HepG2 (cell line): ENCODE measurements around the gene UBE2O. TPM values are rescaled to one million over a fixed set of nuclear protein-coding genes. Genes with fewer than 3 reads are reported as not detected.

ENCODE experiments used
- AFF4 ChIP-seq: sonication (generic); formaldehyde crosslinking; IDR thresholded peaks from 2 replicates; pipeline ENCODE4 v1.4.0; 2020; ENCODE audit warnings: missing genetic modification reagents
- ARID3A ChIP-seq: IDR thresholded peaks from 2 replicates; pipeline ENCODE4 v1.6.1; 2012; ENCODE audit warnings: low read depth, low read length, improper control_type of control experiment
- ATF7 ChIP-seq, 2 experiments: fragments of 450-650 bp in 1 of 2; sonication (generic) in 1 of 2; formaldehyde crosslinking in 1 of 2; IDR thresholded peaks; 2 replicates each; pipeline versions ENCODE4 v1.4.0 to v1.6.1; 2016 to 2020; ENCODE audit warnings: antibody characterized with exemption in 1 of 2, mild to moderate bottlenecking in 1 of 2, missing genetic modification reagents in 1 of 2
- BORCS8-MEF2B ChIP-seq: sonication (generic); formaldehyde crosslinking; IDR thresholded peaks from 2 replicates; pipeline ENCODE4 v1.8.0; 2022; ENCODE audit warnings: mild to moderate bottlenecking, missing genetic modification reagents
- KLF6 ChIP-seq: IDR thresholded peaks from 2 replicates; pipeline ENCODE4 v1.8.0; 2016; ENCODE audit warnings: missing biosample characterization, missing genetic modification reagents
- MXD4 ChIP-seq: IDR thresholded peaks from 2 replicates; pipeline ENCODE4 v1.6.1; 2016; ENCODE audit warnings: mild to moderate bottlenecking, missing biosample characterization, missing genetic modification reagents
- PHB2 ChIP-seq: fragments of 450-650 bp; IDR thresholded peaks from 2 replicates; pipeline ENCODE4 v1.6.1; 2018; ENCODE audit not compliant: partially characterized antibody
- POGK ChIP-seq: sonication (generic); formaldehyde crosslinking; conservative IDR thresholded peaks from 2 replicates; pipeline ENCODE4 v1.8.0; 2022; ENCODE audit warnings: mild to moderate bottlenecking, moderate library complexity, missing genetic modification reagents
- SRY ChIP-seq: sonication (generic); formaldehyde crosslinking; IDR thresholded peaks from 2 replicates; pipeline ENCODE4 v1.8.0; 2022; ENCODE audit warnings: mild to moderate bottlenecking, missing genetic modification reagents
- STAG1 ChIP-seq: sonication (generic); formaldehyde crosslinking; IDR thresholded peaks from 2 replicates; pipeline ENCODE4 v1.4.0; 2020; ENCODE audit warnings: missing genetic modification reagents
- TAF1 ChIP-seq: sonication (generic); formaldehyde crosslinking; IDR thresholded peaks from 2 replicates; pipeline ENCODE4 v1.4.0; 2020; ENCODE audit warnings: missing genetic modification reagents
- ZBTB2 ChIP-seq: sonication (generic); formaldehyde crosslinking; IDR thresholded peaks from 2 replicates; pipeline ENCODE4 v1.8.0; 2022; ENCODE audit warnings: low read depth, missing genetic modification reagents
- ZFAT ChIP-seq: sonication (generic); formaldehyde crosslinking; conservative IDR thresholded peaks from 2 replicates; pipeline ENCODE4 v1.8.1; 2023; ENCODE audit warnings: missing genetic modification reagents, inconsistent platforms
- ZKSCAN8 ChIP-seq: IDR thresholded peaks from 2 replicates; pipeline ENCODE4 v1.6.1; 2016; ENCODE audit warnings: borderline replicate concordance, missing genetic modification reagents, missing compliant biosample characterization
- ZMYM3 ChIP-seq: sonication (generic); formaldehyde crosslinking; IDR thresholded peaks from 2 replicates; pipeline ENCODE4 v1.5.1; 2020; ENCODE audit warnings: mild to moderate bottlenecking, missing genetic modification reagents
- ZNF138 ChIP-seq: sonication (generic); formaldehyde crosslinking; IDR thresholded peaks from 2 replicates; pipeline ENCODE4 v1.5.0; 2020; ENCODE audit warnings: mild to moderate bottlenecking, low read depth, missing genetic modification reagents
- ZNF143 ChIP-seq: sonication (generic); formaldehyde crosslinking; IDR thresholded peaks from 2 replicates; pipeline ENCODE4 v1.4.0; 2020; ENCODE audit warnings: missing genetic modification reagents
- ZNF274 ChIP-seq: sonication (generic); formaldehyde crosslinking; IDR thresholded peaks from 2 replicates; pipeline ENCODE4 v1.5.1; 2020; ENCODE audit warnings: mild to moderate bottlenecking, missing genetic modification reagents
- ZNF607 ChIP-seq: sonication (generic); formaldehyde crosslinking; IDR thresholded peaks from 2 replicates; pipeline ENCODE4 v1.5.1; 2020; ENCODE audit warnings: missing genetic modification reagents, mild to moderate bottlenecking, borderline replicate concordance
- ZNF891 ChIP-seq: sonication (generic); formaldehyde crosslinking; IDR thresholded peaks from 2 replicates; pipeline ENCODE4 v1.5.0; 2020; ENCODE audit warnings: mild to moderate bottlenecking, missing genetic modification reagents
- ZSCAN9 ChIP-seq: IDR thresholded peaks from 2 replicates; pipeline ENCODE4 v1.6.1; 2016; ENCODE audit warnings: borderline replicate concordance
- polyA plus RNA-seq, 8 experiments: library from polyadenylated mRNA; depleted of rRNA in 3 of 8; stranded (reverse) in 7 of 8; unstranded in 1 of 8; fragments of >200 nt; fragmentation: Illumina TruSeq in 4 of 8; extraction: Trizol in 4 of 8; gene quantifications; 2 replicates each; pipeline versions ENCODE4 v1.2.1 to v1.2.3, GENCODE V29; 2011 to 2016; ENCODE audit warnings: low read depth in 4 of 8, missing spikeins in 1 of 8, mixed read lengths in 1 of 8; ENCODE audit not compliant: insufficient read depth in 1 of 8
- total RNA-seq, 5 experiments: library from RNA; depleted of rRNA; stranded (reverse); fragments of >200 nt; fragmentation: Illumina TruSeq; extraction: Trizol; gene quantifications; 2 replicates each; pipeline ENCODE4 v1.2.3, GENCODE V29; 2016; ENCODE audit warnings: low read depth in 1 of 5

UBE2O gene
- total and polyA plus RNA-seq, 2 of the 13 experiments (the other 11 are each of a cell fraction or from before 2014, with no cell fraction given) = 21.5 to 23.5 TPM

GRCh38 chr17:76381633-76382350 lies 71.2 kb downstream of the UBE2O start (continued):
- no peak for TF ChIP-seq ARID3A
- 0 out of 2 replicates have a peak, but pooled peaks have one; percentile 56 for TF ChIP-seq ZFAT (CRISPR knock-in tag)
- 0 out of 2 replicates have a peak, but pooled peaks have one; percentile 15 for TF ChIP-seq ZNF143 (CRISPR knock-in tag)
- no peak for TF ChIP-seq PHB2
- peak; percentile 12; the same call in 1 of the 2 replicates for TF ChIP-seq TAF1
- 0 out of 2 replicates have a peak, but pooled peaks have one; percentile 20 for TF ChIP-seq ZNF891 (CRISPR knock-in tag)
- no peak for TF ChIP-seq ATF7 (IDR thresholded peaks at IDR 0.05)
- TF ChIP-seq ATF7 (CRISPR knock-in tag; IDR thresholded peaks at IDR 0.05) = no peak
- 0 out of 2 replicates have a peak, but pooled peaks have one; percentile 8 for TF ChIP-seq STAG1 (CRISPR knock-in tag)
- TF ChIP-seq BORCS8-MEF2B = no peak
- 0 out of 2 replicates have a peak, but pooled peaks have one; percentile 54 for TF ChIP-seq AFF4 (CRISPR knock-in tag)
- TF ChIP-seq ZNF607 (CRISPR knock-in tag) = peak; percentile 18; the same call in 1 of the 2 replicates
- TF ChIP-seq ZSCAN9 = no peak
- peak; percentile 47; the same call in 1 of the 2 replicates for TF ChIP-seq ZBTB2
- TF ChIP-seq KLF6 (CRISPR knock-in tag) = no peak
- no peak for TF ChIP-seq ZKSCAN8 (CRISPR knock-in tag)
- no peak for TF ChIP-seq ZNF138
- peak; percentile 91 for TF ChIP-seq ZMYM3 (CRISPR knock-in tag)
- no peak for TF ChIP-seq POGK (CRISPR knock-in tag)
- TF ChIP-seq SRY (CRISPR knock-in tag) = no peak
- TF ChIP-seq MXD4 (CRISPR knock-in tag) = no peak
- TF ChIP-seq ZNF274 (CRISPR knock-in tag) = no peak; the same call in 1 of the 2 replicates
